WERI-Rb-1 (cell line): ENCODE data around the gene HECTD2.
"Not testable (repeated sequence)": the region's sequence is repeated elsewhere in the genome, so short reads cannot be mapped to it uniquely, and the experiment has no call there.

Experiments used
- DNase-seq: peaks from one replicate; pipeline ENCODE4 v3.0.0-alpha.2; 2020
- H3K27ac ChIP-seq: fragments of 250-450 bp; sonication (Bioruptor Pico); 2 replicates; pipeline ENCODE4 v1.5.1; 2020; ENCODE audit warnings: mild to moderate bottlenecking, moderate library complexity
- H3K27me3 ChIP-seq: fragments of 250-450 bp; sonication (Bioruptor Pico); 2 replicates; pipeline ENCODE4 v1.5.1; 2021; ENCODE audit warnings: mild to moderate bottlenecking, low read depth, moderate library complexity; ENCODE audit not compliant: insufficient read depth, severe bottlenecking
- H3K36me3 ChIP-seq: fragments of 250-450 bp; sonication (Bioruptor Pico); 2 replicates; pipeline ENCODE4 v1.5.1; 2020; ENCODE audit warnings: mild to moderate bottlenecking, moderate library complexity
- H3K4me3 ChIP-seq: 2 replicates; pipeline ENCODE4 v1.5.1; 2011; ENCODE audit warnings: low read depth, mild to moderate bottlenecking, control low read depth, low read length
- H3K9me3 ChIP-seq: fragments of 250-450 bp; sonication (Bioruptor Pico); 2 replicates; pipeline ENCODE4 v1.5.1; 2021; ENCODE audit warnings: mild to moderate bottlenecking, moderate library complexity; ENCODE audit not compliant: severe bottlenecking
- CTCF ChIP-seq: IDR thresholded peaks from 2 replicates; pipeline ENCODE4 v1.5.1; 2011; ENCODE audit warnings: low read depth, mild to moderate bottlenecking, control low read depth, inconsistent platforms, low read length

Gene HECTD2

DNA sequence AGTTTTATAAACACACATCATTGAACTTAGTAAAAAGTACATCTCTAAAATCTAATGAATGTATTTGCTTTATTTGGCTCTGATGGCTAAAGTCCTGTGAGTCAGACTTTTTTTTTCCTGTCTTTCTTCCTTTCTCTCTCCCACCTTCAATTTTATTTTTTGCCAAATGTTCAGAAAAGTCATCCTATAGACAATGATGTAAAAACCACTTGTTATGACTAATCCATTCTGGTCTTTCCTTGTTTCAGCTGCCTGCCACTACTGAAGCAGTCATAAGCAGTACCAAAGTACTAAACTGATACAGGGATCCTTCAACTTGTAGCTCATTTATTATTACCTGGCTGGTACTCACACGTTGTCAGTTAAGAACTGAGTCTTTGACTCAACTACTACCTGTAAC is 23.9 kb downstream of the HECTD2 start:
- DNase-seq = no peak
- Histone ChIP-seq H3K27ac (no peak overlapping the region), H3K27me3 (no peaks in the 10 kb centered on the region), H3K4me3 (no peak overlapping the region), H3K9me3 (no peaks in the 10 kb centered on the region), H3K36me3 (no peaks in the 10 kb centered on the region)
- TF ChIP-seq CTCF = no peak

GRCh38 chr10:91435241-91435640 is 25.1 kb downstream of the HECTD2 start:
- DNase-seq = no peak
- no peaks in the 10 kb centered on the region for H3K27me3 ChIP-seq
- TF ChIP-seq CTCF = no peak
- no peak overlapping the region for H3K27ac ChIP-seq
- no peak overlapping the region for H3K4me3 ChIP-seq
- H3K9me3 ChIP-seq = no peaks in the 10 kb centered on the region
- H3K36me3 ChIP-seq = no peaks in the 10 kb centered on the region

GRCh38 chr10:91438228-91438627 is 28.1 kb downstream of the HECTD2 start:
- not testable (repeated sequence) for H3K27me3 ChIP-seq, DNase-seq, H3K36me3 ChIP-seq, H3K4me3 ChIP-seq, H3K9me3 ChIP-seq, H3K27ac ChIP-seq

DNA sequence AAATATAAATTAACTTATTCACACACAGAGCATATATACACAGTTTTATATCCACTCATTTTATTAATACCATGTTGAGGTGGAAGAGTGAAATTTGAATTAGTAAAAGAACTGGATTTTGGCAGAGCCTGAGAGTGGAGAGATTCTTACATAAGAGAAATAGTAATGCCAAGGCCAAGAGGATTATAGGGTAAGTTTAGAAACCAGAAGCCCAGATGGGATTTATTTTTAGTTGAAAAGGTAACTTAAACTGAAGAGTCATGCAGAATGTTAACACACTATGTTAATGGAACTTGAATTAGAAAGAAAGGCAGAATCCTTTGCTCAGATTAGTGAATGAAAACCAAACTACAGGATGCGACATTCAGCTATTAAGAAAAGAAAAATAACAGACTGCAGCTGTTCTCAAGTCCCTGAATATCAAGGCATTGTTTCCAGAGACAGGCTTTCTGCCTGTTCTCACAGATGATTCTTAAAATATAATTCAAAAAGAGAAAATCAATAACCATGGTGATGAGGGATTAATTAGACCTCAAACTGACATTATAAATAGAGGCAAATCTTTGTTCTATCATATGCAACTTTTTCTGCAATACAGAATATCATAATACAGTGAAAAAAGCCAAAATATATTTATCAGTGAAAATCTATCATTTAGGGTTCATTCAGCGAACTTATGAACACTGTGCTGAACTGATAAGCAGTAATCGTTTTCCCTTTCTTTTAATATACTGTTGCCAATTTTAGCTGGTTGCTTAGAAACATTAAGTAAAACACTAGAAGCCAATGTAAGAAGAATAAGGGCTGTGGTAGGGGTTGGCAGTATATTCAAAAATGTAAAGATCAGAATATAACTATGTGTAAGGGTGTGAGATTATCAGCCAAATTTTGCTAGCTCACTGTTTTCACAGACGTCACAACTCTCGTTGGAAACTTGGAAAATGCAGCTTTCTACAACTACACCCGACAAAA is 34.4 kb downstream of the HECTD2 start:
- Histone ChIP-seq H3K27me3 (no peaks in the 10 kb centered on the region), H3K27ac (no peak overlapping the region), H3K9me3 (peaks cover 2% of the 10 kb centered on the region), H3K36me3 (peaks cover 3% of the 10 kb centered on the region; the same call in 1 of the 2 replicates), H3K4me3 (no peak overlapping the region)
- DNase-seq = no peak
- TF ChIP-seq CTCF = no peak

- no peak for TF ChIP-seq CTCF
- H3K4me3 ChIP-seq = no peak overlapping the region
- H3K27me3 ChIP-seq = no peaks in the 10 kb centered on the region
- no peak overlapping the region for H3K27ac ChIP-seq
- H3K36me3 ChIP-seq = no peaks in the 10 kb centered on the region
- peaks cover 2% of the 10 kb centered on the region for H3K9me3 ChIP-seq
- DNase-seq = no peak
Measured at GRCh38 chr10:91452063-91452462, 41.9 kb downstream of the HECTD2 start.

- no peak for DNase-seq
- TF ChIP-seq CTCF = no peak
- no peaks in the 10 kb centered on the region for H3K27me3 ChIP-seq
- H3K4me3 ChIP-seq = no peak overlapping the region
- H3K36me3 ChIP-seq = no peaks in the 10 kb centered on the region
- no peak overlapping the region for H3K27ac ChIP-seq
- H3K9me3 ChIP-seq = peaks cover 2% of the 10 kb centered on the region
Measured at GRCh38 chr10:91453535-91453934, 43.4 kb downstream of the HECTD2 start.

- H3K9me3 ChIP-seq, H3K4me3 ChIP-seq, H3K36me3 ChIP-seq, DNase-seq, H3K27ac ChIP-seq, H3K27me3 ChIP-seq: not testable (repeated sequence)
Measured at GRCh38 chr10:91455135-91455534, 45.0 kb downstream of the HECTD2 start.
